ENCODE measurements around the gene PATZ1.

- TF ChIP-seq CTCF (IDR thresholded peaks at IDR 0.05) (no peak), EP300 (IDR thresholded peaks at IDR 0.05) (no peak), POLR2A (IDR thresholded peaks at IDR 0.05) (no peak)
These were observed 41.0 kb downstream of the PATZ1 start for GRCh38 chr22:31305194-31305593.

Measured in tibial nerve (tissue), 4 donors.